ENCODE data around the gene SLC25A19. TPM values are rescaled to one million over a fixed set of nuclear protein-coding genes. Genes with fewer than 3 reads are reported as not detected.

Gene SLC25A19
- total and polyA plus RNA-seq, 9 of the 15 experiments (the other 6 are each of a cell fraction or from before 2014, with no cell fraction given) = 33.4 to 76.6 (median 55.3) TPM

DNA sequence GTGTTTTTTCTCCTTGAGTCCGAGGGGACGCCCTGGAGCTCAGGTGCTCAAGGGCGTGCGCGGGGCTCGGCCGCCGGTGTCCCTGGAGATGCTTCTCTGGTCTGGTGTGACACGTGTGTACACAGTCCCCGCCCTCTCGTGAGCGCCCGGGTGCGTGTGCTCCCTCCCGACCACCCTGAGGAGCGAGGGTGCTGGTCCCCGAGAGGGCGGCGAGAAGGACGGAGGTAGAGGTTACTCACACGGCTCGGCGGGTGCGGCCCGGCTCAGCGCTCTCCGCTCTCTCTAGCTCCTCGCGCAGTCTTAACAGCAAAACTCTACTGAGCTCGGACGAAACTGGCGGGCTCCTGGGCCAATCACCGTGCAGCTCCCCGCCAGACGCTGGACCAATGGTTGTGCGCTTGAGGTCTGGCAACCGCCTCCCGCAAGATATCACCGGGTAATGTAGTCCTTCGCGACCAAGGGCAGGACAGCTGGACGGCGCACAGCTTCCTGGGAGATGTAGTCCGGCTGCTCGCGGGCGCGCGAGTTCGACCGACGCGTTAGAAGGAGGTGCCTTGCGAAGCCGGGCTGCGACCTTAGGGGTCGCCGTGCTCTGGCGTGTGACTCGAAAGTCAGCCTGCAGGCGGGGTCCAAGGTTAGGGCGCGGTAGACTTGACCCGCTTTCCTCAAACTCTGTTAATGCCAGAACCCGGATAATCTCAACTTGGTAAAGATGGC lies at the start of gene SLC25A19 (continued):
- TF ChIP-seq RAD21 (CRISPR knock-in tag; conservative IDR thresholded peaks at IDR 0.05 in 1 of 2, IDR thresholded peaks at IDR 0.05 in 1 of 2) (peak in 1 of 2 experiments; percentile 60; a peak in 3 of 4 replicates), ESRRA (IDR thresholded peaks at IDR 0.05; ENCODE audit: borderline replicate concordance, low read depth) (peak; percentile 91), POU5F1 (IDR thresholded peaks at IDR 0.05; ENCODE audit: borderline replicate concordance, low read depth, low read length, partially characterized antibody) (peak; percentile 62), MTA3 (IDR thresholded peaks at IDR 0.05; ENCODE audit: borderline replicate concordance) (peak; percentile 87), GABPB1 (CRISPR knock-in tag; IDR thresholded peaks at IDR 0.05) (peak; percentile 85), L3MBTL2 (IDR thresholded peaks at IDR 0.05) (peak; percentile 70; the same call in 1 of the 2 replicates), CTBP1 (IDR thresholded peaks at IDR 0.05; ENCODE audit: borderline replicate concordance) (peak; percentile 50), XRCC5 (IDR thresholded peaks at IDR 0.05; ENCODE audit: low read depth, low read length) (peak; percentile 78; the same call in 1 of the 2 replicates), TAF1 (IDR thresholded peaks at IDR 0.05; ENCODE audit: control insufficient read depth, extremely low read depth, insufficient read depth, low read length, severe bottlenecking) (peak; percentile 79), NR4A1 (CRISPR knock-in tag; IDR thresholded peaks at IDR 0.05) (peak; percentile 10; the same call in 1 of the 2 replicates), NR4A1 (tag; IDR thresholded peaks at IDR 0.05) (no peak), U2AF1 (optimal IDR thresholded peaks at IDR 0.05; ENCODE audit: low read depth, low read length) (no peak), CBFA2T3 (IDR thresholded peaks at IDR 0.05) (no peak), POLR2A (conservative IDR thresholded peaks at IDR 0.05) (peak; percentile 92), ZFX (CRISPR knock-in tag; IDR thresholded peaks at IDR 0.05) (peak; percentile 66), MAFK (IDR thresholded peaks at IDR 0.05; ENCODE audit: low read length) (peak; percentile 33), PHB (CRISPR knock-in tag; IDR thresholded peaks at IDR 0.05) (no peak), MTA1 (IDR thresholded peaks at IDR 0.05; ENCODE audit: borderline replicate concordance) (peak; percentile 93), TCF3 (CRISPR knock-in tag; IDR thresholded peaks at IDR 0.05) (0 out of 2 replicates have a peak, but pooled peaks have one; percentile 19)
- TF ChIP-seq, protein P1, sequence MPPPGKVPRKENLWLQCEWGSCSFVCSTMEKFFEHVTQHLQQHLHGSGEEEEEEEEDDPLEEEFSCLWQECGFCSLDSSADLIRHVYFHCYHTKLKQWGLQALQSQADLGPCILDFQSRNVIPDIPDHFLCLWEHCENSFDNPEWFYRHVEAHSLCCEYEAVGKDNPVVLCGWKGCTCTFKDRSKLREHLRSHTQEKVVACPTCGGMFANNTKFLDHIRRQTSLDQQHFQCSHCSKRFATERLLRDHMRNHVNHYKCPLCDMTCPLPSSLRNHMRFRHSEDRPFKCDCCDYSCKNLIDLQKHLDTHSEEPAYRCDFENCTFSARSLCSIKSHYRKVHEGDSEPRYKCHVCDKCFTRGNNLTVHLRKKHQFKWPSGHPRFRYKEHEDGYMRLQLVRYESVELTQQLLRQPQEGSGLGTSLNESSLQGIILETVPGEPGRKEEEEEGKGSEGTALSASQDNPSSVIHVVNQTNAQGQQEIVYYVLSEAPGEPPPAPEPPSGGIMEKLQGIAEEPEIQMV (tag; conservative IDR thresholded peaks at IDR 0.05; ENCODE audit: low read depth) = 0 out of 2 replicates have a peak, but pooled peaks have one; percentile 30
- TF ChIP-seq, protein P2, sequence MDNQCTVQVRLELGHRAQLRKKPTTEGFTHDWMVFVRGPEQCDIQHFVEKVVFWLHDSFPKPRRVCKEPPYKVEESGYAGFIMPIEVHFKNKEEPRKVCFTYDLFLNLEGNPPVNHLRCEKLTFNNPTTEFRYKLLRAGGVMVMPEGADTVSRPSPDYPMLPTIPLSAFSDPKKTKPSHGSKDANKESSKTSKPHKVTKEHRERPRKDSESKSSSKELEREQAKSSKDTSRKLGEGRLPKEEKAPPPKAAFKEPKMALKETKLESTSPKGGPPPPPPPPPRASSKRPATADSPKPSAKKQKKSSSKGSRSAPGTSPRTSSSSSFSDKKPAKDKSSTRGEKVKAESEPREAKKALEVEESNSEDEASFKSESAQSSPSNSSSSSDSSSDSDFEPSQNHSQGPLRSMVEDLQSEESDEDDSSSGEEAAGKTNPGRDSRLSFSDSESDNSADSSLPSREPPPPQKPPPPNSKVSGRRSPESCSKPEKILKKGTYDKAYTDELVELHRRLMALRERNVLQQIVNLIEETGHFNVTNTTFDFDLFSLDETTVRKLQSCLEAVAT (IDR thresholded peaks at IDR 0.05) = 0 out of 4 replicates have a peak, but pooled peaks of 1 of the 2 experiments have one; percentile 30
- TF ChIP-seq, protein P3, sequence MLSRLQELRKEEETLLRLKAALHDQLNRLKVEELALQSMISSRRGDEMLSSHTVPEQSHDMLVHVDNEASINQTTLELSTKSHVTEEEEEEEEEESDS (CRISPR knock-in tag; IDR thresholded peaks at IDR 0.05) = no peak
- TF ChIP-seq, protein P4, sequence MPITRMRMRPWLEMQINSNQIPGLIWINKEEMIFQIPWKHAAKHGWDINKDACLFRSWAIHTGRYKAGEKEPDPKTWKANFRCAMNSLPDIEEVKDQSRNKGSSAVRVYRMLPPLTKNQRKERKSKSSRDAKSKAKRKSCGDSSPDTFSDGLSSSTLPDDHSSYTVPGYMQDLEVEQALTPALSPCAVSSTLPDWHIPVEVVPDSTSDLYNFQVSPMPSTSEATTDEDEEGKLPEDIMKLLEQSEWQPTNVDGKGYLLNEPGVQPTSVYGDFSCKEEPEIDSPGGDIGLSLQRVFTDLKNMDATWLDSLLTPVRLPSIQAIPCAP (CRISPR knock-in tag; IDR thresholded peaks at IDR 0.05; ENCODE audit: borderline replicate concordance) = 0 out of 2 replicates have a peak, but pooled peaks have one; percentile 36
- TF ChIP-seq, protein P5, sequence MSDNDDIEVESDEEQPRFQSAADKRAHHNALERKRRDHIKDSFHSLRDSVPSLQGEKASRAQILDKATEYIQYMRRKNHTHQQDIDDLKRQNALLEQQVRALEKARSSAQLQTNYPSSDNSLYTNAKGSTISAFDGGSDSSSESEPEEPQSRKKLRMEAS (CRISPR knock-in tag; IDR thresholded peaks at IDR 0.05) = peak; percentile 91
